Measurements from ENCODE around the gene CRCP. TPM values are rescaled to one million over a fixed set of nuclear protein-coding genes. Genes with fewer than 3 reads are reported as not detected.
A peak's percentile ranks its signal among the peaks of the same experiment; 100 is the strongest.

The CRCP gene
- polyA plus RNA-seq, 1 donor (not counting 4 experiments of a cell fraction or from before 2014, with no cell fraction given): 25.4 TPM

GRCh38 chr7:66095010-66095409 is 19.6 kb upstream of the CRCP start:
- no peak for TF ChIP-seq EZH2 (IDR thresholded peaks at IDR 0.05; ENCODE audit: low read length)
- TF ChIP-seq, protein P1, sequence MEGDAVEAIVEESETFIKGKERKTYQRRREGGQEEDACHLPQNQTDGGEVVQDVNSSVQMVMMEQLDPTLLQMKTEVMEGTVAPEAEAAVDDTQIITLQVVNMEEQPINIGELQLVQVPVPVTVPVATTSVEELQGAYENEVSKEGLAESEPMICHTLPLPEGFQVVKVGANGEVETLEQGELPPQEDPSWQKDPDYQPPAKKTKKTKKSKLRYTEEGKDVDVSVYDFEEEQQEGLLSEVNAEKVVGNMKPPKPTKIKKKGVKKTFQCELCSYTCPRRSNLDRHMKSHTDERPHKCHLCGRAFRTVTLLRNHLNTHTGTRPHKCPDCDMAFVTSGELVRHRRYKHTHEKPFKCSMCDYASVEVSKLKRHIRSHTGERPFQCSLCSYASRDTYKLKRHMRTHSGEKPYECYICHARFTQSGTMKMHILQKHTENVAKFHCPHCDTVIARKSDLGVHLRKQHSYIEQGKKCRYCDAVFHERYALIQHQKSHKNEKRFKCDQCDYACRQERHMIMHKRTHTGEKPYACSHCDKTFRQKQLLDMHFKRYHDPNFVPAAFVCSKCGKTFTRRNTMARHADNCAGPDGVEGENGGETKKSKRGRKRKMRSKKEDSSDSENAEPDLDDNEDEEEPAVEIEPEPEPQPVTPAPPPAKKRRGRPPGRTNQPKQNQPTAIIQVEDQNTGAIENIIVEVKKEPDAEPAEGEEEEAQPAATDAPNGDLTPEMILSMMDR (optimal IDR thresholded peaks at IDR 0.05 in 1 of 3, IDR thresholded peaks at IDR 0.05 in 1 of 3, conservative IDR thresholded peaks at IDR 0.05 in 1 of 3; ENCODE audit: extremely low read depth in 1 of 3, insufficient read depth in 2 of 3, low read length in 3 of 3): no peak
- H3K9me1 ChIP-seq (ENCODE audit: control insufficient read depth, extremely low read depth, insufficient read depth, low read length): no peaks in the 10 kb centered on the region
- FAIRE-seq: no peak
- no peak overlapping the region for H3K9ac ChIP-seq (ENCODE audit: control insufficient read depth, extremely low read depth, insufficient read depth, low read length)
- no peaks in the 10 kb centered on the region for H3K79me2 ChIP-seq (ENCODE audit: control insufficient read depth, insufficient read depth, low read length)
- no peaks in the 10 kb centered on the region for H3K9me3 ChIP-seq (ENCODE audit: control insufficient read depth, low read depth, low read length)
- H4K20me1 ChIP-seq (ENCODE audit: control insufficient read depth, extremely low read depth, insufficient read depth, low read length): no peaks in the 10 kb centered on the region
- no peak overlapping the region for H3K27ac ChIP-seq (ENCODE audit: control insufficient read depth, insufficient read depth, low read length)
- dilution Hi-C loops (cut with MboI; ENCODE audit: extremely low pct_ligation_motif_present, low sequenced_read_pairs): no loop called here
- H3K36me3 ChIP-seq (ENCODE audit: control insufficient read depth in 2 of 2, extremely low read depth in 1 of 2, insufficient read depth in 2 of 2, low read length in 2 of 2): peaks cover 0 to 1% of the 10 kb centered on the region in 2 experiments
- H2AFZ ChIP-seq (ENCODE audit: control insufficient read depth, low read length): no peak overlapping the region
- H3K4me3 ChIP-seq (ENCODE audit: control insufficient read depth in 2 of 3, extremely low read depth in 1 of 3, insufficient read depth in 2 of 3, low read depth in 1 of 3, low read length in 3 of 3): no peak overlapping the region
- peaks cover 4% of the 10 kb centered on the region for H3K4me1 ChIP-seq (ENCODE audit: control insufficient read depth, extremely low read depth, insufficient read depth, low read length)
- DNase-seq (ENCODE audit: low read depth, low spot score): no peak
- H3K27me3 ChIP-seq (ENCODE audit: control insufficient read depth, extremely low read depth, insufficient read depth, low read length): no peaks in the 10 kb centered on the region
- no peak overlapping the region for H3K4me2 ChIP-seq (ENCODE audit: control insufficient read depth, extremely low read depth, insufficient read depth, low read depth, low read length)

- H3K36me3 ChIP-seq (ENCODE audit: control insufficient read depth in 2 of 2, extremely low read depth in 1 of 2, insufficient read depth in 2 of 2, low read length in 2 of 2): no peaks in the 10 kb centered on the region
- H3K4me1 ChIP-seq (ENCODE audit: control insufficient read depth, extremely low read depth, insufficient read depth, low read length): peaks cover 12% of the 10 kb centered on the region
- no peak overlapping the region for H3K27ac ChIP-seq (ENCODE audit: control insufficient read depth, insufficient read depth, low read length)
- no peaks in the 10 kb centered on the region for H3K9me1 ChIP-seq (ENCODE audit: control insufficient read depth, extremely low read depth, insufficient read depth, low read length)
- H3K9ac ChIP-seq (ENCODE audit: control insufficient read depth, extremely low read depth, insufficient read depth, low read length): no peak overlapping the region
- no peak for DNase-seq (ENCODE audit: low read depth, low spot score)
- TF ChIP-seq EZH2 (IDR thresholded peaks at IDR 0.05; ENCODE audit: low read length): no peak
- TF ChIP-seq, protein P1 (optimal IDR thresholded peaks at IDR 0.05 in 1 of 3, IDR thresholded peaks at IDR 0.05 in 1 of 3, conservative IDR thresholded peaks at IDR 0.05 in 1 of 3; ENCODE audit: extremely low read depth in 1 of 3, insufficient read depth in 2 of 3, low read length in 3 of 3): no peak
- H2AFZ ChIP-seq (ENCODE audit: control insufficient read depth, low read length): no peak overlapping the region
- dilution Hi-C loops (cut with MboI; ENCODE audit: extremely low pct_ligation_motif_present, low sequenced_read_pairs): no loop called here
- H3K79me2 ChIP-seq (ENCODE audit: control insufficient read depth, insufficient read depth, low read length): no peaks in the 10 kb centered on the region
- no peak overlapping the region for H3K4me2 ChIP-seq (ENCODE audit: control insufficient read depth, extremely low read depth, insufficient read depth, low read depth, low read length)
- FAIRE-seq: no peak
- no peaks in the 10 kb centered on the region for H3K9me3 ChIP-seq (ENCODE audit: control insufficient read depth, low read depth, low read length)
- H4K20me1 ChIP-seq (ENCODE audit: control insufficient read depth, extremely low read depth, insufficient read depth, low read length): no peaks in the 10 kb centered on the region
- no peaks in the 10 kb centered on the region for H3K27me3 ChIP-seq (ENCODE audit: control insufficient read depth, extremely low read depth, insufficient read depth, low read length)
- H3K4me3 ChIP-seq (ENCODE audit: control insufficient read depth in 2 of 3, extremely low read depth in 1 of 3, insufficient read depth in 2 of 3, low read depth in 1 of 3, low read length in 3 of 3): peak overlapping the region in 1 of 3 experiments; percentile 33
Observed at GRCh38 chr7:66099232-66099550, 15.5 kb upstream of the CRCP start.

Data from keratinocyte (primary cell).